ENCODE results near the gene CPD. TPM values are rescaled to one million over a fixed set of nuclear protein-coding genes. Genes with fewer than 3 reads are reported as not detected.

The CPD gene
- total RNA-seq = 10 to 100 TPM; 29.0 to 36.3 TPM

GRCh38 chr17:30378825-30379302 lies at the start of gene CPD:
Gene CPD, plus strand, starts transcription at chr17:30378927. Its CDS starts 54 bp downstream, at chr17:30378981.
- H3K4me3 Mint-ChIP-seq = peak within 1 kb of the TSS; percentile 82
- ATAC-seq = peak; percentile 87
- DNase-seq = peak; percentile 98
- peaks cover 6% of the 10 kb centered on the region for H3K36me3 Mint-ChIP-seq (ENCODE audit: low read depth)
- intact Hi-C loops (cut with DNase I, micrococcal nuclease) = loop anchor here (1.0 to 10.0 kb wide), 14 partner anchors 15 to 936 kb away; partner anchors contain the start of genes BLMH (in 1 of the 2), CRLF3 (in 1 of the 2), EVI2B (in 1 of the 2) and GOSR1 (in 1 of the 2)
- H3K27ac Mint-ChIP-seq = peak within 1 kb of the TSS; percentile 80
- no peaks in the 10 kb centered on the region for H3K9me3 Mint-ChIP-seq (ENCODE audit: low read depth)
- POLR2A ChIA-PET = no interaction called here
- peaks cover 63% of the 10 kb centered on the region for H3K4me1 Mint-ChIP-seq
- H3K27me3 Mint-ChIP-seq = no peaks in the 10 kb centered on the region
- CTCF ChIA-PET = interaction anchor here (1.1 kb wide), 1 partner anchor 21 kb away, joined by 5 read pairs; no protein-coding TSS in a partner anchor

GRCh38 chr17:30332057-30332542 lies 46.6 kb upstream of the CPD start:
- H3K27me3 Mint-ChIP-seq = no peaks in the 10 kb centered on the region
- no peaks in the 10 kb centered on the region for H3K9me3 Mint-ChIP-seq (ENCODE audit: low read depth)
- H3K36me3 Mint-ChIP-seq (ENCODE audit: low read depth) = no peaks in the 10 kb centered on the region
- peak; percentile 77 for DNase-seq
- intact Hi-C loops (cut with DNase I, micrococcal nuclease) = loop anchor here (1.0 to 2.0 kb wide), 7 partner anchors 8 to 216 kb away; partner anchors contain the start of genes BLMH (in 2 of the 2), NSRP1 (in 2 of the 2) and CPD (in 1 of the 2)
- H3K4me1 Mint-ChIP-seq = peaks cover 55% of the 10 kb centered on the region
- peak overlapping the region; percentile 87 for H3K27ac Mint-ChIP-seq
- ATAC-seq = peak; percentile 91
- H3K4me3 Mint-ChIP-seq = peak overlapping the region; percentile 13
- CTCF ChIA-PET = interaction anchor here (0.7 to 2.1 kb wide), 4 partner anchors 32 to 227 kb away, joined by 4 to 6 read pairs (median 4); partner anchors contain the start of gene BLMH
- POLR2A ChIA-PET = interaction anchor here (0.6 to 1.1 kb wide), 4 partner anchors 13 to 1600 kb away, joined by 3 to 10 read pairs (median 4); partner anchors contain the start of gene BLMH

GRCh38 chr17:30333503-30334360 lies 45.0 kb upstream of the CPD start, which contains the start of gene TMIGD1:
Gene TMIGD1, minus strand, starts transcription at chr17:30334057. Its CDS starts 1,924 bp downstream, at chr17:30332133.
- intact Hi-C loops (cut with DNase I, micrococcal nuclease) = loop anchor here (2.0 kb wide), 2 partner anchors 47 to 217 kb away; partner anchors contain the start of gene NSRP1 (in 1 of the 2)
- peak within 1 kb of the TSS; percentile 82 for H3K27ac Mint-ChIP-seq
- no peaks in the 10 kb centered on the region for H3K9me3 Mint-ChIP-seq (ENCODE audit: low read depth)
- ChIA-PET POLR2A (no interaction called here), CTCF (interaction anchor here (0.6 to 3.8 kb wide), 14 partner anchors 8 to 229 kb away, joined by 3 to 27 read pairs (median 4); partner anchors contain the start of gene BLMH)
- no peak for ATAC-seq
- H3K4me1 Mint-ChIP-seq = peaks cover 55% of the 10 kb centered on the region
- H3K36me3 Mint-ChIP-seq (ENCODE audit: low read depth) = no peaks in the 10 kb centered on the region
- peak within 1 kb of the TSS; percentile 1 for H3K4me3 Mint-ChIP-seq
- no peaks in the 10 kb centered on the region for H3K27me3 Mint-ChIP-seq
- DNase-seq = no peak

GRCh38 chr17:30334421-30334820 lies 44.3 kb upstream of the CPD start:
- no peak for DNase-seq
- intact Hi-C loops (cut with DNase I, micrococcal nuclease) = no loop called here
- peaks cover 50% of the 10 kb centered on the region for H3K4me1 Mint-ChIP-seq
- no peaks in the 10 kb centered on the region for H3K36me3 Mint-ChIP-seq (ENCODE audit: low read depth)
- POLR2A ChIA-PET = no interaction called here
- H3K4me3 Mint-ChIP-seq = no peak overlapping the region
- no peaks in the 10 kb centered on the region for H3K9me3 Mint-ChIP-seq (ENCODE audit: low read depth)
- CTCF ChIA-PET = interaction anchor here (0.7 to 4.8 kb wide), 16 partner anchors 8 to 229 kb away, joined by 3 to 57 read pairs (median 6); partner anchors contain the start of genes BLMH and SLC6A4
- ATAC-seq = no peak
- no peaks in the 10 kb centered on the region for H3K27me3 Mint-ChIP-seq
- no peak overlapping the region for H3K27ac Mint-ChIP-seq

- POLR2A ChIA-PET = interaction anchor here (0.7 to 1.0 kb wide), 2 partner anchors 140 to 211 kb away, joined by 3 read pairs; no protein-coding TSS in a partner anchor
- Mint-ChIP-seq H3K9me3 (ENCODE audit: low read depth) (no peaks in the 10 kb centered on the region), H3K27me3 (no peaks in the 10 kb centered on the region), H3K36me3 (ENCODE audit: low read depth) (no peaks in the 10 kb centered on the region), H3K4me1 (peaks cover 43% of the 10 kb centered on the region), H3K4me3 (no peak overlapping the region), H3K27ac (peak overlapping the region; percentile 4)
- intact Hi-C loops (cut with DNase I, micrococcal nuclease) = loop anchor here (1.0 to 5.0 kb wide), 8 partner anchors 12 to 232 kb away; partner anchors contain the start of genes BLMH (in 1 of the 2) and SLC6A4 (in 1 of the 2)
- DNase-seq (peak; percentile 80), ATAC-seq (peak; percentile 20)
- CTCF ChIA-PET = interaction anchor here (0.6 to 4.8 kb wide), 58 partner anchors 8 to 487 kb away, joined by 3 to 57 read pairs (median 4); partner anchors contain the start of genes BLMH, GOSR1 and SLC6A4
Measured at GRCh38 chr17:30336369-30337171, 42.2 kb upstream of the CPD start.

GRCh38 chr17:30337393-30337999 lies 41.2 kb upstream of the CPD start:
- Mint-ChIP-seq H3K4me3 (no peak overlapping the region), H3K36me3 (ENCODE audit: low read depth) (no peaks in the 10 kb centered on the region), H3K9me3 (ENCODE audit: low read depth) (no peaks in the 10 kb centered on the region), H3K27ac (no peak overlapping the region), H3K27me3 (no peaks in the 10 kb centered on the region), H3K4me1 (peaks cover 36% of the 10 kb centered on the region)
- CTCF ChIA-PET = interaction anchor here (0.6 to 4.8 kb wide), 17 partner anchors 11 to 287 kb away, joined by 3 to 57 read pairs (median 6); partner anchors contain the start of gene BLMH
- no peak for DNase-seq
- POLR2A ChIA-PET = interaction anchor here (0.7 kb wide), 1 partner anchor 24 kb away, joined by 3 read pairs; no protein-coding TSS in a partner anchor
- intact Hi-C loops (cut with DNase I, micrococcal nuclease) = loop anchor here in 1 of 2 experiments (5.0 kb wide), 3 partner anchors 85 to 165 kb away; partner anchors contain the start of gene SLC6A4
- ATAC-seq = no peak

GRCh38 chr17:30339086-30339485 lies 39.6 kb upstream of the CPD start:
- no peak for DNase-seq

GRCh38 chr17:30340801-30341356 lies 37.8 kb upstream of the CPD start:
- Mint-ChIP-seq H3K9me3 (ENCODE audit: low read depth) (no peaks in the 10 kb centered on the region), H3K4me3 (no peak overlapping the region), H3K27me3 (no peaks in the 10 kb centered on the region), H3K36me3 (ENCODE audit: low read depth) (no peaks in the 10 kb centered on the region), H3K4me1 (peaks cover 23% of the 10 kb centered on the region), H3K27ac (no peak overlapping the region)
- ChIA-PET CTCF (interaction anchor here (0.6 to 3.3 kb wide), 24 partner anchors 8 to 236 kb away, joined by 3 to 16 read pairs (median 5); partner anchors contain the start of gene BLMH), POLR2A (interaction anchor here (0.6 kb wide), 1 partner anchor 477 kb away, joined by 6 read pairs; no protein-coding TSS in a partner anchor)
- ATAC-seq (no peak), DNase-seq (no peak)
- intact Hi-C loops (cut with DNase I, micrococcal nuclease) = loop anchor here (1.0 to 5.0 kb wide), 7 partner anchors 22 to 376 kb away; partner anchors contain the start of genes CPD (in 2 of the 2) and GOSR1 (in 1 of the 2)

More at GRCh38 chr17:30339086-30339485, 39.6 kb upstream of the CPD start:
- Mint-ChIP-seq H3K27ac (no peak overlapping the region), H3K4me1 (peaks cover 22% of the 10 kb centered on the region), H3K4me3 (no peak overlapping the region), H3K9me3 (ENCODE audit: low read depth) (no peaks in the 10 kb centered on the region), H3K27me3 (no peaks in the 10 kb centered on the region), H3K36me3 (ENCODE audit: low read depth) (no peaks in the 10 kb centered on the region)
- ChIA-PET CTCF (interaction anchor here (0.6 to 4.8 kb wide), 18 partner anchors 10 to 234 kb away, joined by 3 to 57 read pairs (median 4); no protein-coding TSS in a partner anchor), POLR2A (interaction anchor here (0.6 kb wide), 1 partner anchor 9 kb away, joined by 3 read pairs; no protein-coding TSS in a partner anchor)
- ATAC-seq = no peak
- intact Hi-C loops (cut with DNase I, micrococcal nuclease) = loop anchor here in 1 of 2 experiments (5.0 kb wide), 3 partner anchors 87 to 167 kb away; partner anchors contain the start of gene SLC6A4

GRCh38 chr17:30341703-30342249 lies 37.0 kb upstream of the CPD start:
- H3K27ac Mint-ChIP-seq = peak overlapping the region; percentile 15
- ChIA-PET POLR2A (no interaction called here), CTCF (interaction anchor here (0.7 to 3.3 kb wide), 16 partner anchors 8 to 237 kb away, joined by 3 to 16 read pairs (median 4); partner anchors contain the start of gene BLMH)
- H3K4me3 Mint-ChIP-seq = no peak overlapping the region
- ATAC-seq (no peak), DNase-seq (no peak)
- H3K36me3 Mint-ChIP-seq (ENCODE audit: low read depth) = no peaks in the 10 kb centered on the region
- H3K27me3 Mint-ChIP-seq = no peaks in the 10 kb centered on the region
- no peaks in the 10 kb centered on the region for H3K9me3 Mint-ChIP-seq (ENCODE audit: low read depth)
- intact Hi-C loops (cut with DNase I, micrococcal nuclease) = loop anchor here (2.0 to 5.0 kb wide), 5 partner anchors 21 to 376 kb away; partner anchors contain the start of genes CPD (in 1 of the 2) and GOSR1 (in 1 of the 2)
- H3K4me1 Mint-ChIP-seq = peaks cover 22% of the 10 kb centered on the region
